ENCODE results near the gene WDFY2. TPM values are rescaled to one million over a fixed set of nuclear protein-coding genes. Genes with fewer than 3 reads are reported as not detected.
"Not testable (repeated sequence)": the region's sequence is repeated elsewhere in the genome, so short reads cannot be mapped to it uniquely, and the experiment has no call there.

WDFY2 gene
- total and polyA plus RNA-seq, 12 donors, result 2.4 to 7.5 (median 5.5) TPM

DNA sequence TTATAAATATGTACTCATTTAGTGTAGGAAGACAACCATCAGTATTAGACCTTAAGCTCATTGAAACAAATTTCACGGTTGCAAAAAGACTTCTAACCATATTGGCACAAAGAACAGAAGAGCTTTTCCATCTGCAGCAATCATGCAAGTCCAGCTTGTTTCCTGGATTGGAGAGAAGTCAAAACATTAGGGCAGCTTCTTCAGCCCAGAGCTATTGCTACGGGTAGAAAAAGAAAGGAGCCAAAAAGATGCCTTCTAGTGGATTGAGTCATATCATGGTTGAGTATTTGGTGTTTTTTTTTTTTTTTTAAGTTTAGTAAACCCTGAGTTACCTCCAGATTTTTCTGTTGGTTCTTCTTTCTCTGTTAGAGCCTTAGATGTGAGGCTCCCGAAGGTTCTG, 99.8 kb downstream of the WDFY2 start:
- H3K9me3 ChIP-seq, result no peaks in the 10 kb centered on the region
- WGBS, 2 donors, result 60 to 70% methylated on average over 3 of the region's 3 CpGs
- no peak overlapping the region for H3K4me3 ChIP-seq
- intact Hi-C loops (cut with DNase I), result no loop called here
- H3K27me3 ChIP-seq, result no peaks in the 10 kb centered on the region
- H3K27ac ChIP-seq, result no peak overlapping the region
- H3K4me1 ChIP-seq, result peaks cover 0 to 12% (median 0%) of the 10 kb centered on the region in 9 donors
- peaks cover 0 to 6% (median 0%) of the 10 kb centered on the region in 9 donors for H3K36me3 ChIP-seq
- TF ChIP-seq, protein P1, sequence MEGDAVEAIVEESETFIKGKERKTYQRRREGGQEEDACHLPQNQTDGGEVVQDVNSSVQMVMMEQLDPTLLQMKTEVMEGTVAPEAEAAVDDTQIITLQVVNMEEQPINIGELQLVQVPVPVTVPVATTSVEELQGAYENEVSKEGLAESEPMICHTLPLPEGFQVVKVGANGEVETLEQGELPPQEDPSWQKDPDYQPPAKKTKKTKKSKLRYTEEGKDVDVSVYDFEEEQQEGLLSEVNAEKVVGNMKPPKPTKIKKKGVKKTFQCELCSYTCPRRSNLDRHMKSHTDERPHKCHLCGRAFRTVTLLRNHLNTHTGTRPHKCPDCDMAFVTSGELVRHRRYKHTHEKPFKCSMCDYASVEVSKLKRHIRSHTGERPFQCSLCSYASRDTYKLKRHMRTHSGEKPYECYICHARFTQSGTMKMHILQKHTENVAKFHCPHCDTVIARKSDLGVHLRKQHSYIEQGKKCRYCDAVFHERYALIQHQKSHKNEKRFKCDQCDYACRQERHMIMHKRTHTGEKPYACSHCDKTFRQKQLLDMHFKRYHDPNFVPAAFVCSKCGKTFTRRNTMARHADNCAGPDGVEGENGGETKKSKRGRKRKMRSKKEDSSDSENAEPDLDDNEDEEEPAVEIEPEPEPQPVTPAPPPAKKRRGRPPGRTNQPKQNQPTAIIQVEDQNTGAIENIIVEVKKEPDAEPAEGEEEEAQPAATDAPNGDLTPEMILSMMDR (IDR thresholded peaks at IDR 0.05), result no peak
- no peak for ATAC-seq
- no peak for DNase-seq

DNA sequence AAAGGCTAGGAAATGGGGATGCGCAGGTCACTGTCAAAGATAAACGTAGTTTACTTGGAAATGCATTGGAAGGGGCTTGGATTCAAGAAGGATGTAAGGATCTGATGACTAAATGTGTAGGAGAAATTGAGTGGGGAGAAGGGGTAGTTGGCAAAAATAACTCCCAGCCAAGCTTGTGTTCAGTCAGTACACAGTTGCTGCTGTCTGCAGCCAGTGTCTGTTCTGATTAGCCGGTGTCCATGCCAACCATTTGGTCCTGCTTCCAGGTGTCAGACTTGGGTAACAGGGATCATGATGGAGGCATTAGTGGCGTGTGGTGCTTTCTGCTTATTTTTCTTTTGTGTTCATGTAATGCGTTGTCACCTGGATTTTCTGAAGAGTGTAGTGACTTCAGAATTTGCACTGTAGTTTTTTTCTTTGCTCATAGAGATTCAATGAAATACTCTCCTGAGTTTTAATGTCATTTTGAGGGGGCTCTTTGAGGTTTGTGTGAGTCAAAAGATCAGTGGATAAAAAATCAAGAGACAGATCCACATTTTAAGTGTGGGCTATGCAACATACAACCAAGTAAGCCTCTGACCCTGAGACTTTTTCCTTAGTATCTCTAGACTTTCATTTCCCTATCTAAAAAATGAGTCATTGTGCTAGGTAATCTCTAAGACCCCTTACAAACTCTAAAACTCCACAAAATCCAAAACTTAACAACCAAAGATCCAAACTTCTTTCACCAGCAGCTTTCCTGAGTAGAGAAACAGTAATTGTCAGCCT, 103.9 kb downstream of the WDFY2 start:
- TF ChIP-seq, protein P1 (IDR thresholded peaks at IDR 0.05), result no peak
- Histone ChIP-seq H3K27ac (no peak overlapping the region), H3K9me3 (no peaks in the 10 kb centered on the region), H3K4me3 (no peak overlapping the region), H3K27me3 (no peaks in the 10 kb centered on the region), H3K36me3 (peaks cover 0 to 4% (median 0%) of the 10 kb centered on the region in 9 donors), H3K4me1 (peaks cover 0 to 18% (median 0%) of the 10 kb centered on the region in 9 donors)
- intact Hi-C loops (cut with DNase I), result no loop called here
- peak in 3 of 8 donors; percentile 55 to 76 (median 64) for ATAC-seq
- 74 to 85% methylated on average over 5 of the region's 5 CpGs for WGBS, 2 donors
- DNase-seq, result peak in 1 of 2 donors; percentile 8

DNA sequence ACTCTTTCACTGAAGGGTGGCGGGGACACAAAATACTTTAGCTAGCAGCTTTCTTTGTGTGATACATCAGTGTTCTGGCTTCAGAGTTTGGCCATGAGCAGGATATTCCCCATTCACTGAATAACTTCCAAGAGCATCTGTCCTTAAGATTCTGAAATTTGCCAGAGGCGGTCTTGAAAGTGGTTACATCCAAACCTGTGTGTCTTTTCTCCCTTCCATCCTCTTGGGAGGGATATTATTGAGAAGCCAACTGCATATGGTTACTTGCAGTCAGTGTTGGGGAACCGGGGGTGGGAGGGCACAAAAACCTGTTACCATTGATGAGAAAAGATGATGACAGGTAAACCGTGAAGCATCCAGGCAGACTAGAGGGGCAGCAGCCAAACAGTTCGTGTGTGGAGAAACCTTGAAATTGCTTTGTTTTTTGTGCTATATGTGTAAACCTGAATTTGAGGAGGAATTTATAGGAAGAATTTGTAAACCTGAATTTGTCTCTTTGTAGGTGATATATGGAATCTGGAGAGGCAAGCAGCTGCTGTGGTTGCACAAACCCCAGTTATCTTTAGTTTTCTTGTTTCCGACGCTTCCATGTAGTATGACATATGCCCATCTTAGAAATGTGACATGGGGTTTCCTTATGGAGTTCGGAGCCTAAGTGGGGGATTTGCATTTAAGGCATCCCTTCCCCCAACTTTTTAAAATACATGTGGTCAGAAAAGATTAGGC, 104.8 kb downstream of the WDFY2 start:
- Histone ChIP-seq H3K36me3 (no peaks in the 10 kb centered on the region), H3K27ac (no peak overlapping the region), H3K9me3 (no peaks in the 10 kb centered on the region), H3K27me3 (no peaks in the 10 kb centered on the region), H3K4me3 (no peak overlapping the region), H3K4me1 (peaks cover 0 to 18% (median 0%) of the 10 kb centered on the region in 9 donors)
- ATAC-seq, result no peak
- intact Hi-C loops (cut with DNase I), result no loop called here
- 77 to 85% methylated on average over 8 of the region's 8 CpGs for WGBS, 2 donors
- no peak for DNase-seq
- TF ChIP-seq, protein P1 (IDR thresholded peaks at IDR 0.05), result no peak

DNA sequence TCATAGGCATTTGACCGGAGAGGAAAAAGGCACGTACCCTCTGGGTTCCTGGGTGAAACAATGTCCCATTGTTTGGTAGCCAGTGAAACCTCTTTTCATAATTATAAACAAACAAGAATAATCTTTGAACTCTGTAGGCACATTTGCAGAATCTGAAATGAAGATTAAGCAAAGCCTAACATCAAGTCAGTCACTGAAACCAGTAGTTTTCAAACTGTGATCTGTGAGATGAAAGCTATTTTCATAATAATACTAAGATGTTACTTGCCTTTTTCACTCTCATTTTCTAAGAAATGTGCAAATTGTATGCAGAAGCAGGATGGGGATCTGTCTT, 105.4 kb downstream of the WDFY2 start:
- H3K27me3 ChIP-seq, result no peaks in the 10 kb centered on the region
- no peaks in the 10 kb centered on the region for H3K9me3 ChIP-seq
- ATAC-seq (no peak), DNase-seq (no peak)
- TF ChIP-seq, protein P1 (IDR thresholded peaks at IDR 0.05), result no peak
- H3K4me3 ChIP-seq, result no peak overlapping the region
- WGBS, 2 donors, result 51 to 54% methylated on average over 2 of the region's 2 CpGs
- intact Hi-C loops (cut with DNase I), result no loop called here
- H3K36me3 ChIP-seq, result no peaks in the 10 kb centered on the region
- no peak overlapping the region for H3K27ac ChIP-seq
- peaks cover 0 to 18% (median 0%) of the 10 kb centered on the region in 9 donors for H3K4me1 ChIP-seq

DNA sequence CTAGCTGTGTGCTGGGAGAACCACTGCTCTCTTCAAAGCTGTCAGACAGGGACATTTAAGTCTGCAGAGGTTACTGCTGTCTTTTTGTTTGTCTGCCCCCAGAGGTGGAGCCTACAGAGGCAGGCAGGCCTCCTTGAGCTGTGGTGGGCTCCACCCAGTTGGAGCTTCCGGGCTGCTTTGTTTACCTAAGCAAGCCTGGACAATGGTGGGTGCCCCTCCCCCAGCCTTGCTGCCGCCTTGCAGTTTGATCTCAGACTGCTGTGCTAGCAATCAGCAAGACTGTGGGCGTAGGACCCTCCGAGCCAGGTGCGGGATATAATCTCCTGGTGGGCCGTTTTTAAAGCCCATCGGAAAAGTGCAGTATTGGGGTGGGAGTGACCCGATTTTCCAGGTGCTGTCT, 111.4 kb downstream of the WDFY2 start:
- H3K9me3 ChIP-seq, result peaks cover 0 to 14% (median 0%) of the 10 kb centered on the region in 11 donors
- ATAC-seq; H3K27me3 ChIP-seq; H3K36me3 ChIP-seq; H3K27ac ChIP-seq; DNase-seq; intact Hi-C loops (cut with DNase I); H3K4me3 ChIP-seq; H3K4me1 ChIP-seq: not testable (repeated sequence)
- 88 to 93% methylated on average over 8 of the region's 8 CpGs for WGBS, 2 donors
